ENCODE measurements around the gene ZNF578.
"Not testable (repeated sequence)": the region's sequence is repeated elsewhere in the genome, so short reads cannot be mapped to it uniquely, and the experiment has no call there.

Gene ZNF578

GRCh38 chr19:52453324-52454094 lies at the start of gene ZNF578:
Gene ZNF578 (plus strand): TSS chr19:52453553. CDS start chr19:52501846, 48,293 bp downstream.
- peak; percentile 55 for DNase-seq (ENCODE audit: low read depth)

DNA sequence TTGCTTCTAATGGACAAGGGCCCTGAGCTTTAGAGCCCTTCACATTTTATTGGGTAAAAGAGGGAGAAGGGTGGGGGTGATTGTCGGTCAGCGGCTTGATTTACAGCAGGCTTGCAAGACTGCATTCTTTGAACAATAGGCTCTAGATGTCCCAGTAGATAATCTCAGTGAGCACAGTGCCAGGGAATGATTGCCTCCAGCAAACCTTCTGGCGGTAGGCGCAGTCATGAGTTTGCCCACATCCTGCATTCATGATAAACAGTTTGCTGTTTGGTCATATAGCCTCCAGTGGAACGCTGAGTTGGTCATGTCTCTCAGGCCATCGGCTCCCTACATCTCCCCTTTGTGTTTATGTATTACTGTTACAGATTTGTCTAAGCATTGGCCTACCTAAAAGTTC lies 43.1 kb upstream of the ZNF578 start:
- DNase-seq (ENCODE audit: low read depth) = no peak

DNA sequence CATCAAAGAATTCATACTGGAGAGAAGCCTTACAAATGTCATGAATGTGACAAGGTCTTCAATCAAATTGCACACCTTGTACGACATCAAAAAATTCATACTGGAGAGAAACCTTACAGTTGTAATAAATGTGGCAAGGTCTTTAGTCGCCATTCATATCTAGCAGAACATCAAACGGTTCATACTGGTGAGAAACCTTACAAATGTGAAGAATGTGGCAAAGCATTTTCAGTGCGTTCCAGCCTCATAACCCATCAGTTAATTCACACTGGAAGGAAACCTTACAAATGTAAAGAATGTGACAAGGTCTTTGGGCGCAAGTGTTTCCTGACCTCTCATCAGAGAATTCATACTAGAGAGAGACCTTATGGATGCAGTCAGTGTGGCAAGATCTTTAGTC lies 37.6 kb upstream of the ZNF578 start:
- DNase-seq (ENCODE audit: low read depth) = no peak

DNA sequence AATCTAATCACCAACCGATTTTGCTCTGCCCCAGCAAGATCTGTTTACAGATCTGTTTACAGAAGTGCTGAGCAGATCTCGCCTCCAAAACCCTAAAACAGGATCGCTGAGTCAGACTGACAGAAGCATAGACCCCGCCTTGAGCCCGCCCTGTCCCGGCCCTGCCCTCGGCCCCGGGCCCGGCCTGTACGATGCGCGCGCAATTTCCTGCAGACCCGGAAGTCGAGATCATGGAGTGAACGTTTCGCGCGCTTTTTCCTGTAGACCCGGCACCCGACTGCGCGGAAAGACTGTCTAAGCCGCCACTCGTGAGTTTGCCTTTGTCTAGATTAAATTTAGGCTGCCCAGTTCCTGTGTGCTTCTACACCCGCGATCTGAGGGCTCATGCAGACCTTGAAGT lies 24.4 kb upstream of the ZNF578 start, which contains the start of gene ZNF534:
TSS of gene ZNF534 (plus strand) at position 212 of the 400 bp plus-strand sequence. CDS start 2,327 bp downstream, outside the sequence.
- no peak for DNase-seq (ENCODE audit: low read depth)

DNA sequence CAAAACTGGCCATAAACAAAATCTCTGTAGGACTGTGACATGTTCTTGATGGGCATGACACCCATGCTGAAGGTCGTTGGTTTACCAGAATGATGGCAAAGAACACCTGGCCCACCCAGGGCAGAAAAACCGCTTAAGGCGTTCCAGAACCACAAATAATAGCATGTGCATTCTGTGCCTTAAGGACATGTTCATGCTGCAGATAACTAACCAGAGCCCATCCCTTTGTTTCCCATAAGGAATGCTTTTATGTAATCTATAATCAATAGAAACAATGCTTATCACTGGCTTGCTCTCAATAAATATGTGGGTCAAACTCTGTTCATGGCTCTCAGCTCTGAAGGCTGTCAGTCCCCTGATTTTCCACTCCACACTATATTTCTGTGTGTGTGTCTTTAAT lies 11.2 kb upstream of the ZNF578 start:
- DNase-seq (ENCODE audit: low read depth) = no peak

- no peak for DNase-seq (ENCODE audit: low read depth)
These were observed 8.8 kb upstream of the ZNF578 start for GRCh38 chr19:52444506-52444905.

DNA sequence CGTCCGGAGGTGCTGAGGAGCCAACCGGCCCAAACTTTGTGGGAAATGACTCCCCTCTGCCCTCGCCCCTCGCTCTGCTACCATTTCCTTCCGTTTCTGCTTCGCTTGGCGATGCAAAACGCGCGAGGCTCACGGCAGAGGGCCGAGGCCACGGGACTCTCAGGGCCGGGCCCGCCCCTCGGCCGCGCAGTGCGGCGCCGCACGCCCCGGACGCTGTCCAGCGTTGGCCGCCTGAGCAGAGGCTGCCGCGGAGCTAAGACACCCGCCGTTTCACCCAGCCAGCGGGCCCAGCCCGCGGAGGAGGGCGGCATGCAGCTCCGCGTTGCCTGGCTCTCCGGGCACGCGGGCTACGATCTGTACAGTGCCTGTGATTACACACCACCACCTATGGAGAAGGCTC lies 2.1 kb upstream of the ZNF578 start:
- DNase-seq (ENCODE audit: low read depth) = no peak

GRCh38 chr19:52464798-52465470 lies 11.6 kb downstream of the ZNF578 start:
- DNase-seq (ENCODE audit: low read depth) = no peak

- no peak for DNase-seq (ENCODE audit: low read depth)
These were observed 20.4 kb downstream of the ZNF578 start for GRCh38 chr19:52473655-52474350.

GRCh38 chr19:52474351-52475127 lies 21.2 kb downstream of the ZNF578 start:
- DNase-seq (ENCODE audit: low read depth) = no peak

- not testable (repeated sequence) for DNase-seq (ENCODE audit: low read depth)
These were observed 30.9 kb downstream of the ZNF578 start for GRCh38 chr19:52484111-52484743.

DNA sequence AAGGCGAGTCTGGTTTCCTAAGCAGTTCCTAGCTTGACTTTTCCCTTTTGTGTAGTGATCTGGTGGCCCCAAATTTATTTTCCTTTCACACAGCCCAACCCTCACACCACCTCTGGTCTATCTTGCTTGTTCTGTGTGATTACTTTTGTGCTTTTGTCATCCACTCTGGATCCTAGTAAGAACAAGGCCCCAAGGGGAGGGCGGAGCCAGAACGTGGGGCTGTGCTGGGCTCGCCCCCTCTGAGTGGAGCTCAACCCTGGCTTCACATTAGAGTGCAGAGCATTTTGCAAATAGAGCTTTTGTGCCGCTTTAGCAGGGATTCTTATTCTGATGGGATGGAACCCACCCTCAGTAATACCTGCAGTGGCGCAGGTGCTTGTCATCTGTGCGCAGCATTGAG lies 31.7 kb downstream of the ZNF578 start:
- DNase-seq (ENCODE audit: low read depth) = not testable (repeated sequence)

GRCh38 chr19:52485561-52486240 lies 32.3 kb downstream of the ZNF578 start:
- DNase-seq (ENCODE audit: low read depth) = not testable (repeated sequence)

DNA sequence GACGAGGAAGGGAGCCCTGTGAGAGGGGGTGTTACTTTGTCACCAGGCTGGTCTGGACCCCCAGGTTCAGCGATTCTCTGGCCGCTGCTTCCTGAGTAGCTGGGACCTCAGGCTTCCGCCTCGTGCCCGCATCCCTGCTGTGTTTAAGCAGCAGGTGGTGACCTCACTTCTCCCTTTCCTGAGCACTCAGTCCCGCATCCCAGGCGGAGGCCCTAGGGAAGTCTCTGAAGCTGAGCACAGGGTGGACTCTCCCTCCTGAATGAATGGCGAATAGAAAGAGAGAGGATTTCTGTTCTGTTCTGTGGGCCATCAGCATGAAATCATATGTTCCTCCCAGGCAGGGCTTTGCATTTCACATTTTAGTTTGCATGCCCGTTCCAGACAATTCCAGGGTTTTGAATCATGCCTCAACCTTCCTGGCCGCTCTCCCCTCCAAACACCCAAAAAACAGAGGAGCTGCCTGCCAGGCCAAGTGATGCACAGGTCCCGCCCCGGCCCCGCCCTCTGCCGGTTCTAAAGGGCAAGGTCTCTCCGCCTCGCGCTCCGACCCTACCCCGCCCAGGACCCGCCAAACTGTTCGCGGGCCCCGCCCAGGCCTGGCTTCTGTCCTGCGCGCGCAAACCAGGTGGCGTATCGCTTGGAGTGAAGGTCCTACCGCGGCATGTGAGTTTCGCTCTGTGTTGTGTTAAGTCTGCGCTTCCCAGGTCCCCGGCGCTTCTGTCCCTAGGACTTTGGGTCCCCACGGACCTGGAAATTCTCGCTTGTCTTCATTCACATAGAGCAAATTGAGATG lies 39.0 kb downstream of the ZNF578 start:
- no peak for DNase-seq (ENCODE audit: low read depth)

GRCh38 chr19:52492994-52493470 lies 39.7 kb downstream of the ZNF578 start:
- no peak for DNase-seq (ENCODE audit: low read depth)

- DNase-seq (ENCODE audit: low read depth) = no peak
These were observed 41.2 kb downstream of the ZNF578 start for GRCh38 chr19:52494518-52494917.

GRCh38 chr19:52498571-52498970 lies 45.2 kb downstream of the ZNF578 start:
- no peak for DNase-seq (ENCODE audit: low read depth)

DNA sequence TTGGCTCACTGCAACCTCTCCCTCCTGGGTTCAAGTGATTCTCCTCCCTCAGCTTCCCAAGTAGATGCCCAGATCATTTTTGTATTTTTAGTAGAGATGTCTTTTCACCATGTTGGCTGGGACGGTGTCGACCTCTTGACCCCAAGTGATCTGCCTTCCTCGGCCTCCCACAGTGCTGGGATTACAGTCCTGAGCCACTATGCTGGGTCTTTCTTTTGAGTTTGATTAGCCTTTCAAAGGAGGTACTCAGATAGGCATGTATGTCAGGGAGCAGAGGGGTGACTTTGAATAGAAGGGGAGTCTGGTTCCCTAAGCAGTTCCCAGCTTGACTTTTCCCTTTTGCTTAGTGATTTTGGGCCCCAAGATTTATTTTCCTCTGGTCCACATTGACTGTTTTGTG lies 47.1 kb downstream of the ZNF578 start:
- DNase-seq (ENCODE audit: low read depth) = not testable (repeated sequence)

- not testable (repeated sequence) for DNase-seq (ENCODE audit: low read depth)
These were observed 47.6 kb downstream of the ZNF578 start for GRCh38 chr19:52500991-52501390.

DNA sequence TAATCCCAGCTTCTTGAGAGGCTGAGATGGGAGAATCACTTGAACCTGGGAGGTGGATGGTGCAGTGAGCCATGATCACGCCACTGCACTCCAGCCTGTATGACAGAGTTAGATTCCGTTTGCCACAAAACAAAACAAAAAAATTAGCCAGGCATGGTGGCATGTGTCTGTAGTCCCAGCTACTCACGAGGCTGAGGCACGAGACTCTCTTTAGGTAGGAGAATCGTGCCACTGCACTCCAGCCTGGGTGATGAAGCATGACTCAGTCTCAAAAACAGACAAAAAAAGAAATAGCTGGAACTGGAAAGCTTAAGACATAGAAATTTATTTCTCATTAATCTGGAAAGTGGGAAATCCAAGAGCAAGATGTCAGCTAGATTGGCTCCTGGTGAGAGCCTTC lies 53.9 kb downstream of the ZNF578 start:
- DNase-seq (ENCODE audit: low read depth) = no peak
